DOHH2 (cell line): ENCODE measurements around the gene FKBP15.

Experiments
- EZH2phosphoT487 ChIP-seq: fragments of 200-600 bp; sonication (generic); IDR thresholded peaks from 2 replicates; pipeline ENCODE4 v1.6.1; 2017; ENCODE audit warnings: borderline replicate concordance, mild to moderate bottlenecking, antibody characterized with exemption, low read length, moderate library complexity, mixed read lengths
- TF ChIP-seq, protein P1 (sequence below): fragments of 200-600 bp; sonication (generic); IDR thresholded peaks from one replicate; pipeline ENCODE4 v1.5.1; 2014; ENCODE audit warnings: antibody characterized with exemption, mild to moderate bottlenecking, low read depth, low read length; ENCODE audit not compliant: poor library complexity, severe bottlenecking

DNA sequence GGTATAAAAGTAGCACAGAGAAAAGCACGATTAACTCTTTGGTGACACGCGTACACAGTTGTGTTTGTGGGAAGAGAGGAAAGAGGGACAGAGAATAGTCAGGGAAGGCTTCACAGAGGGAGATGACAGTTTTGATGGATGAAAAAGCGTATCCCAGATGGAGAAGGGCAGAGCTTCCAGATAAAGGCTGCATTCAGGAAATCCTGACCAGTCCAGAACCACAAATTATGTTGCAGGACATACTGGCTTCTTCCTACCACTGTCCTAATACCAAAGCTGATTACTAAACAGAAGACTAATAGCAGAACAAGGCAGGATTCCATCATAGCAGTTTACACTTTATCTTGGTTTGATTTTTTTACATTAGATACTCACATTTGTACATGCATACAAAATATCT, 35.8 kb downstream of the FKBP15 start:
- TF ChIP-seq, protein P1, sequence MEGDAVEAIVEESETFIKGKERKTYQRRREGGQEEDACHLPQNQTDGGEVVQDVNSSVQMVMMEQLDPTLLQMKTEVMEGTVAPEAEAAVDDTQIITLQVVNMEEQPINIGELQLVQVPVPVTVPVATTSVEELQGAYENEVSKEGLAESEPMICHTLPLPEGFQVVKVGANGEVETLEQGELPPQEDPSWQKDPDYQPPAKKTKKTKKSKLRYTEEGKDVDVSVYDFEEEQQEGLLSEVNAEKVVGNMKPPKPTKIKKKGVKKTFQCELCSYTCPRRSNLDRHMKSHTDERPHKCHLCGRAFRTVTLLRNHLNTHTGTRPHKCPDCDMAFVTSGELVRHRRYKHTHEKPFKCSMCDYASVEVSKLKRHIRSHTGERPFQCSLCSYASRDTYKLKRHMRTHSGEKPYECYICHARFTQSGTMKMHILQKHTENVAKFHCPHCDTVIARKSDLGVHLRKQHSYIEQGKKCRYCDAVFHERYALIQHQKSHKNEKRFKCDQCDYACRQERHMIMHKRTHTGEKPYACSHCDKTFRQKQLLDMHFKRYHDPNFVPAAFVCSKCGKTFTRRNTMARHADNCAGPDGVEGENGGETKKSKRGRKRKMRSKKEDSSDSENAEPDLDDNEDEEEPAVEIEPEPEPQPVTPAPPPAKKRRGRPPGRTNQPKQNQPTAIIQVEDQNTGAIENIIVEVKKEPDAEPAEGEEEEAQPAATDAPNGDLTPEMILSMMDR = no peak
- no peak for TF ChIP-seq EZH2phosphoT487
